ENCODE results near the gene DOCK9.

DNA sequence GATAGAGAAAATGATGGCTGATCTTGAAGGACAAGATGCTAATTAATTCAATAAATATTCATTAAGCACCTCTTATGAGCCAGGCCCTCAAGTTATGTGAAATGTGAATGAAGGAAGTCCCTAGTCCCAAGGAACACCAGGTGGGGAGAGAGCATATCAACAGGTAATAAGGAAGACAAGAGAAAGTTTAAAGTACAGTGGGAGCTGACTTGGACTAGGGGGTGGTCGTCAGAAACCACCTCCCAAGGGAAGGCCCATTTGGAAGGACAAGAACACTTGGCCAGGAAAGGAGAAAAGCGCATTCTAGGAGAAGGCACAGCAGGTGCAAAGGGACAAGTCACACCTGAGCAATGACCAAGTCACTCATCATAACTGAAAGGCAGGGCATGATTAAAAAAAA, 72.7 kb downstream of the DOCK9 start:
- TF ChIP-seq CTCF (conservative IDR thresholded peaks at IDR 0.05 in 1 of 2, IDR thresholded peaks at IDR 0.05 in 1 of 2; ENCODE audit: extremely low read depth in 1 of 2, insufficient read depth in 1 of 2, low read depth in 1 of 2, low read length in 2 of 2): no peak
- TF ChIP-seq EZH2 (IDR thresholded peaks at IDR 0.05; ENCODE audit: borderline replicate concordance, low read length): no peak

All from mammary epithelial cell (primary cell).